Measurements from ENCODE around the gene AKNA. TPM values are rescaled to one million over a fixed set of nuclear protein-coding genes. Genes with fewer than 3 reads are reported as not detected.

AKNA gene
- total and polyA plus RNA-seq, 2 donors (not counting 1 experiment from before 2014, with no cell fraction given), result 178 to 407 TPM

DNA sequence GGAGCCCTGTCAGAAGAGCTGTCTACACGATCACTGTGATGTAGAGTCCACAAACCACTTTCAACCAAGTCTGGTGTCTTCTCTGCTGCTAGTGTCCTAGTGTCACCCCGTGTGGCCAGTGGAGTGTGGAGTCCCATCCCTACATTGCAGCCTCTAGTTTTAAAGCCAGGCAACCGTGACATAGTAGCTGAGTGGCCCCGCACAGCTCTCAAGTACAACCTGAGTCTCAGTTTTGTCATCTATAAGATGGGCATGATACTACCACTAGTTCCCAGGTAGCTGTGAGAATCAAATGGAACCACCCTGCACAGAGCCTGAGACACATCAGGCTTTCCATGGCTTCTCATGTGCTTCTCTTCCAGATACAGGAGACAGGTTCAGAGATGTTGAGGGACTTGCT, 43.2 kb upstream of the AKNA start:
- ChIA-PET CTCF (interaction anchor here (1.1 to 9.8 kb wide), 5 partner anchors 9 to 223 kb away, joined by 3 to 212 read pairs (median 41); partner anchors contain the start of genes TEX53 and WHRN), POLR2A (no interaction called here)
- intact Hi-C loops (cut with micrococcal nuclease), result loop anchor here (10.0 kb wide), 1 partner anchor 584 kb away; no protein-coding TSS in a partner anchor
- no peaks in the 10 kb centered on the region for H3K79me2 ChIP-seq (ENCODE audit: control insufficient read depth, insufficient read depth, low read length)
- no peak overlapping the region for H2AFZ ChIP-seq (ENCODE audit: insufficient read depth, low read depth, low read length, poor library complexity, severe bottlenecking)
- no peak overlapping the region for H3K4me3 ChIP-seq (ENCODE audit: control extremely low read depth in 1 of 5, extremely low read depth in 1 of 5, insufficient read depth in 1 of 5, low read depth in 2 of 5, low read length in 4 of 5)
- H3K9ac ChIP-seq (ENCODE audit: low read length), result no peak overlapping the region
- 92% methylated on average over 4 of the region's 4 CpGs for WGBS (ENCODE audit: insufficient coverage)
- H3K4me1 ChIP-seq (ENCODE audit: control insufficient read depth in 2 of 2, insufficient read depth in 2 of 2, low read length in 2 of 2), result no peaks in the 10 kb centered on the region
- no peak overlapping the region for H3K27ac ChIP-seq (ENCODE audit: low read length in 2 of 2)
- DNase-seq (no peak), ATAC-seq (ENCODE audit: low read depth) (no peak)
- Mint-ChIP-seq H3K4me1 (peaks cover 2% of the 10 kb centered on the region), H3K27me3 (peaks cover 7% of the 10 kb centered on the region), H3K9me3 (ENCODE audit: insufficient read depth) (no peaks in the 10 kb centered on the region), H3K4me3 (no peak overlapping the region), H3K27ac (no peak overlapping the region)
- no peaks in the 10 kb centered on the region for H3K9me3 ChIP-seq (ENCODE audit: control extremely low read depth in 1 of 3, control insufficient read depth in 2 of 3, insufficient read depth in 1 of 3, low read length in 2 of 3)
- H3K36me3 ChIP-seq (replicated peaks in 1 of 2; ENCODE audit: control extremely low read depth in 1 of 2, control insufficient read depth in 1 of 2, extremely low read depth in 1 of 2, insufficient read depth in 2 of 2, low read length in 1 of 2), result no peaks in the 10 kb centered on the region
- TF ChIP-seq, protein P1, sequence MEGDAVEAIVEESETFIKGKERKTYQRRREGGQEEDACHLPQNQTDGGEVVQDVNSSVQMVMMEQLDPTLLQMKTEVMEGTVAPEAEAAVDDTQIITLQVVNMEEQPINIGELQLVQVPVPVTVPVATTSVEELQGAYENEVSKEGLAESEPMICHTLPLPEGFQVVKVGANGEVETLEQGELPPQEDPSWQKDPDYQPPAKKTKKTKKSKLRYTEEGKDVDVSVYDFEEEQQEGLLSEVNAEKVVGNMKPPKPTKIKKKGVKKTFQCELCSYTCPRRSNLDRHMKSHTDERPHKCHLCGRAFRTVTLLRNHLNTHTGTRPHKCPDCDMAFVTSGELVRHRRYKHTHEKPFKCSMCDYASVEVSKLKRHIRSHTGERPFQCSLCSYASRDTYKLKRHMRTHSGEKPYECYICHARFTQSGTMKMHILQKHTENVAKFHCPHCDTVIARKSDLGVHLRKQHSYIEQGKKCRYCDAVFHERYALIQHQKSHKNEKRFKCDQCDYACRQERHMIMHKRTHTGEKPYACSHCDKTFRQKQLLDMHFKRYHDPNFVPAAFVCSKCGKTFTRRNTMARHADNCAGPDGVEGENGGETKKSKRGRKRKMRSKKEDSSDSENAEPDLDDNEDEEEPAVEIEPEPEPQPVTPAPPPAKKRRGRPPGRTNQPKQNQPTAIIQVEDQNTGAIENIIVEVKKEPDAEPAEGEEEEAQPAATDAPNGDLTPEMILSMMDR (IDR thresholded peaks at IDR 0.05), result no peak
- no peak for TF ChIP-seq EZH2 (IDR thresholded peaks at IDR 0.05; ENCODE audit: borderline replicate concordance, insufficient read depth, low read depth, low read length, poor library complexity, severe bottlenecking)
- peaks cover 0 to 3% (median 0%) of the 10 kb centered on the region in 4 experiments for H3K27me3 ChIP-seq (replicated peaks in 1 of 4; ENCODE audit: control extremely low read depth in 1 of 4, control insufficient read depth in 3 of 4, insufficient read depth in 4 of 4, low read length in 3 of 4)
- H3K4me2 ChIP-seq (replicated peaks; ENCODE audit: low read depth, low read length, poor library complexity, severe bottlenecking), result no peak overlapping the region
- no peaks in the 10 kb centered on the region for H4K20me1 ChIP-seq (ENCODE audit: control insufficient read depth, insufficient read depth, low read length, poor library complexity, severe bottlenecking)

DNA sequence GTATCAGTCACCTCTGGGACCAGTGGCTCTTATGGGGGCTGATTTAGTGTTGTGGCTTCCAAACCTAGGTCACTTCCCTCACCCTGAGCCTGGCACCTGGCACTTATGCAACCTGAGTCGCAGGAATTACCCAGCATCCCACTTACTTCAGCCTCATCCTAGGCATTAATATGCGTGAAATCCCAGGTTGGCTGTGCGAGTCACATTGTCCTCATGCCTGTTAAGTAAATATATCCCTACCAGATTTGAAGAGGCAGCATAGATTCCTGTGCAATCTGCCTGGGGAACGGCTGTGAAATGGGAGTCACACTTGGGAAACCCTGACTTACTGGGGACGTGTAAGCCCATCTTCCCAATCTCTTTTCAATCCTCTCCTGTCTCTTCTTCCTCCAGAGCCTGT, 42.7 kb upstream of the AKNA start:
- H3K9me3 Mint-ChIP-seq (ENCODE audit: insufficient read depth), result no peaks in the 10 kb centered on the region
- Histone ChIP-seq H2AFZ (ENCODE audit: insufficient read depth, low read depth, low read length, poor library complexity, severe bottlenecking) (no peak overlapping the region), H3K4me2 (replicated peaks; ENCODE audit: low read depth, low read length, poor library complexity, severe bottlenecking) (no peak overlapping the region), H3K36me3 (replicated peaks in 1 of 2; ENCODE audit: control extremely low read depth in 1 of 2, control insufficient read depth in 1 of 2, extremely low read depth in 1 of 2, insufficient read depth in 2 of 2, low read length in 1 of 2) (no peaks in the 10 kb centered on the region), H3K9me3 (ENCODE audit: control extremely low read depth in 1 of 3, control insufficient read depth in 2 of 3, insufficient read depth in 1 of 3, low read length in 2 of 3) (no peaks in the 10 kb centered on the region), H3K79me2 (ENCODE audit: control insufficient read depth, insufficient read depth, low read length) (no peaks in the 10 kb centered on the region), H3K4me1 (ENCODE audit: control insufficient read depth in 2 of 2, insufficient read depth in 2 of 2, low read length in 2 of 2) (no peaks in the 10 kb centered on the region), H3K27ac (ENCODE audit: low read length in 2 of 2) (no peak overlapping the region), H3K9ac (ENCODE audit: low read length) (no peak overlapping the region), H3K4me3 (ENCODE audit: control extremely low read depth in 1 of 5, extremely low read depth in 1 of 5, insufficient read depth in 1 of 5, low read depth in 2 of 5, low read length in 4 of 5) (no peak overlapping the region), H3K27me3 (replicated peaks in 1 of 4; ENCODE audit: control extremely low read depth in 1 of 4, control insufficient read depth in 3 of 4, insufficient read depth in 4 of 4, low read length in 3 of 4) (peaks cover 0 to 3% (median 0%) of the 10 kb centered on the region in 4 experiments), H4K20me1 (ENCODE audit: control insufficient read depth, insufficient read depth, low read length, poor library complexity, severe bottlenecking) (no peaks in the 10 kb centered on the region)
- ATAC-seq (ENCODE audit: low read depth) (no peak), DNase-seq (no peak)
- H3K4me1 Mint-ChIP-seq, result peaks cover 2% of the 10 kb centered on the region
- POLR2A ChIA-PET, result no interaction called here
- CTCF ChIA-PET, result interaction anchor here (1.2 to 9.8 kb wide), 5 partner anchors 8 to 224 kb away, joined by 3 to 212 read pairs (median 41); partner anchors contain the start of genes TEX53 and WHRN
- peaks cover 7% of the 10 kb centered on the region for H3K27me3 Mint-ChIP-seq
- H3K27ac Mint-ChIP-seq, result no peak overlapping the region
- H3K4me3 Mint-ChIP-seq, result no peak overlapping the region
- WGBS (ENCODE audit: insufficient coverage), result 93% methylated on average over 5 of the region's 5 CpGs
- intact Hi-C loops (cut with micrococcal nuclease), result loop anchor here (10.0 kb wide), 1 partner anchor 584 kb away; no protein-coding TSS in a partner anchor
- TF ChIP-seq, protein P1 (IDR thresholded peaks at IDR 0.05), result no peak
- no peak for TF ChIP-seq EZH2 (IDR thresholded peaks at IDR 0.05; ENCODE audit: borderline replicate concordance, insufficient read depth, low read depth, low read length, poor library complexity, severe bottlenecking)
